Liver (tissue), 9 donors: ENCODE results near the gene LAMA5. TPM values are rescaled to one million over a fixed set of nuclear protein-coding genes. Genes with fewer than 3 reads are reported as not detected.

Experiments used
- DNase-seq: peaks from one replicate; pipeline ENCODE4 v3.0.0-alpha.2; 2017; ENCODE audit warnings: low spot score
- H3K27ac ChIP-seq, 2 donors: one replicate each; pipeline ENCODE4 v1.7.0; 2013; ENCODE audit warnings: inconsistent platforms in 2 of 2, low read length in 2 of 2, control low read depth in 1 of 2, low read depth in 1 of 2, mild to moderate bottlenecking in 1 of 2
- H3K27me3 ChIP-seq, 4 donors: one replicate each; pipeline versions ENCODE4 v1.6.1 to v1.7.0; 2013; ENCODE audit warnings: low read length in 3 of 4, inconsistent platforms in 1 of 4, mild to moderate bottlenecking in 1 of 4, moderate library complexity in 1 of 4; ENCODE audit not compliant: control insufficient read depth in 4 of 4, insufficient read depth in 4 of 4
- H3K36me3 ChIP-seq, 4 donors: one replicate each; pipeline versions ENCODE4 v1.6.1 to v1.7.0; 2013; ENCODE audit warnings: low read length in 3 of 4, mild to moderate bottlenecking in 3 of 4, low read depth in 1 of 4, moderate library complexity in 1 of 4; ENCODE audit not compliant: control insufficient read depth in 4 of 4, insufficient read depth in 3 of 4
- H3K4me1 ChIP-seq, 4 donors: one replicate each; pipeline versions ENCODE4 v1.6.1 to v1.7.0; 2013; ENCODE audit warnings: low read length in 3 of 4, mild to moderate bottlenecking in 3 of 4, moderate library complexity in 1 of 4; ENCODE audit not compliant: control insufficient read depth in 4 of 4, insufficient read depth in 4 of 4
- H3K4me3 ChIP-seq, 3 donors: one replicate each; pipeline versions ENCODE4 v1.6.1 to v1.7.0; 2013; ENCODE audit warnings: low read length in 3 of 3, control low read depth in 1 of 3, low read depth in 1 of 3, mild to moderate bottlenecking in 1 of 3
- H3K9ac ChIP-seq, 2 donors: one replicate each; pipeline ENCODE4 v1.7.0; 2013; ENCODE audit warnings: low read length in 2 of 2, mild to moderate bottlenecking in 2 of 2, moderate library complexity in 2 of 2, control low read depth in 1 of 2, low read depth in 1 of 2
- H3K9me3 ChIP-seq, 4 donors: one replicate each; pipeline versions ENCODE4 v1.6.1 to v1.7.0; 2013; ENCODE audit warnings: low read length in 3 of 4; ENCODE audit not compliant: control insufficient read depth in 4 of 4
- EGR1 ChIP-seq, 2 donors: IDR thresholded peaks; 2 replicates each; pipeline ENCODE4 v1.6.1; 2016 to 2018; ENCODE audit warnings: antibody characterized with exemption in 2 of 2, low read depth in 2 of 2
- FOXA1 ChIP-seq: IDR thresholded peaks from 2 replicates; pipeline ENCODE4 v1.6.1; 2016; ENCODE audit warnings: antibody characterized with exemption
- FOXA2 ChIP-seq: IDR thresholded peaks from 2 replicates; pipeline ENCODE4 v1.6.1; 2016; ENCODE audit warnings: antibody characterized with exemption
- GABPA ChIP-seq, 2 donors: IDR thresholded peaks in 1 of 2; conservative IDR thresholded peaks in 1 of 2; 2 replicates each; pipeline ENCODE4 v1.6.1; 2016; ENCODE audit warnings: antibody characterized with exemption in 2 of 2, mild to moderate bottlenecking in 1 of 2, moderate library complexity in 1 of 2
- HNF4A ChIP-seq, 2 donors: conservative IDR thresholded peaks; 2 replicates each; pipeline ENCODE4 v1.6.1; 2016; ENCODE audit warnings: antibody characterized with exemption in 2 of 2, mild to moderate bottlenecking in 2 of 2
- HNF4G ChIP-seq: IDR thresholded peaks from 2 replicates; pipeline ENCODE4 v1.6.1; 2016; ENCODE audit warnings: antibody characterized with exemption
- JUND ChIP-seq, 2 donors: IDR thresholded peaks; 2 replicates each; pipeline ENCODE4 v1.6.1; 2016; ENCODE audit warnings: antibody characterized with exemption in 2 of 2
- NR2F2 ChIP-seq: IDR thresholded peaks from 2 replicates; pipeline ENCODE4 v1.6.1; 2016; ENCODE audit warnings: antibody characterized with exemption
- RAD21 ChIP-seq, 2 donors: IDR thresholded peaks; 2 replicates each; pipeline ENCODE4 v1.6.1; 2016; ENCODE audit warnings: antibody characterized with exemption in 2 of 2, mild to moderate bottlenecking in 2 of 2
- RXRA ChIP-seq, 2 donors: IDR thresholded peaks; 2 replicates each; pipeline ENCODE4 v1.6.1; 2017 to 2018; ENCODE audit warnings: antibody characterized with exemption in 2 of 2, mild to moderate bottlenecking in 1 of 2
- SP1 ChIP-seq: IDR thresholded peaks from 2 replicates; pipeline ENCODE4 v1.6.1; 2018; ENCODE audit warnings: antibody characterized with exemption, mild to moderate bottlenecking
- TAF1 ChIP-seq: conservative IDR thresholded peaks from 2 replicates; pipeline ENCODE4 v1.6.1; 2016; ENCODE audit warnings: antibody characterized with exemption, mild to moderate bottlenecking
- YY1 ChIP-seq: IDR thresholded peaks from 2 replicates; pipeline ENCODE4 v1.6.1; 2016; ENCODE audit warnings: antibody characterized with exemption, mild to moderate bottlenecking
- WGBS: extraction: QIAGEN DNeasy Blood & Tissue Kit; methylation state at CpG from one replicate; pipeline ENCODE4 v1.1.7; 2013; 5-methylcytosine and 5-hydroxymethylcytosine counted together
- polyA plus RNA-seq, 2 donors: library from polyadenylated mRNA; stranded (reverse) in 1 of 2; unstranded in 1 of 2; fragments of 200-250 nt in 1 of 2; fragments of >200 nt in 1 of 2; fragmentation: Nextera tagmentation in 1 of 2; extraction: Ambion mirVana in 1 of 2; gene quantifications; one replicate each; pipeline versions ENCODE4 v1.2.1 to v1.2.3, GENCODE V29; 2013 to 2015
- total RNA-seq, 2 donors: library from RNA; depleted of rRNA; stranded (reverse); fragments of >200 nt; gene quantifications; one replicate each; pipeline ENCODE4 v1.2.3, GENCODE V29; 2014
- TF ChIP-seq, protein P1 (sequence below): IDR thresholded peaks from 2 replicates; pipeline ENCODE4 v1.6.1; 2016; ENCODE audit warnings: antibody characterized with exemption, mild to moderate bottlenecking
- TF ChIP-seq, protein P2 (sequence below): IDR thresholded peaks from 2 replicates; pipeline ENCODE4 v1.6.1; 2016; ENCODE audit warnings: antibody characterized with exemption
- TF ChIP-seq, protein P3 (sequence below): IDR thresholded peaks from 2 replicates; pipeline ENCODE4 v1.6.1; 2016; ENCODE audit warnings: antibody characterized with exemption
- TF ChIP-seq, protein P4 (sequence below): IDR thresholded peaks from 2 replicates; pipeline ENCODE4 v1.6.1; 2016; ENCODE audit warnings: antibody characterized with exemption
- TF ChIP-seq, protein P5 (sequence below): fragments of 150-350 bp; IDR thresholded peaks from 2 replicates; pipeline ENCODE4 v1.5.1; 2017; ENCODE audit warnings: improper control_type of control experiment, low read depth, low read length; ENCODE audit not compliant: missing input control
- donor health status: healthy.
- donor health status: healthy.
- donor health status: healthy.
- donor health status: healthy.
- donor health status: healthy.

Gene LAMA5
- total and polyA plus RNA-seq, 4 donors = 3.6 to 40.2 (median 13.7) TPM

DNA sequence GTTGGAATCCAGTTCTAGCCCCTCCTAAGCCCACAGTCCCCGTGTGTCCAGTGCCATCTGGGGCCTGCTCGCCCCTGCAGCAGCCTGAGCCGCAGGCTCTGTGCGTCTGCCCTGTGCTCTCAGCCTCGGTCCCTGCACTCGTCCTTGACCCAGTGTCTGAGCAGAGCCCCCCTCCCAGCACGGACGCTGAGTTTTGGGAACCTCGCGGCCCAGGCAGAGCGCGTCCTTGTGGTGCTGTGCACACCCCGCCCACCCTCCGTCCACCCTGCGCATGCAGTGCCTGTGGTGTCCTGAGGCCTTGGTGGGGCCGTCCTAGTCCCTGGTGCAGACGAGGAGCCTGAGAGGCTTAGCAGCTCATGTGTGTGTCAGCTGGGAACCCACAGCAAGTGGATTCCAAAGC is 97.2 kb downstream of the LAMA5 start:
- H3K4me1 ChIP-seq = peaks cover 0 to 6% (median 0%) of the 10 kb centered on the region in 4 donors
- H3K9me3 ChIP-seq = no peaks in the 10 kb centered on the region
- TF ChIP-seq GABPA (IDR thresholded peaks at IDR 0.05 in 1 of 2, conservative IDR thresholded peaks at IDR 0.05 in 1 of 2) (no peak), NR2F2 (no peak), SP1 (no peak), RAD21 (IDR thresholded peaks at IDR 0.05) (no peak), EGR1 (IDR thresholded peaks at IDR 0.05; ENCODE audit: low read depth in 2 of 2) (no peak), FOXA2 (no peak), TAF1 (no peak), FOXA1 (no peak), YY1 (no peak), JUND (IDR thresholded peaks at IDR 0.05) (no peak), HNF4G (no peak), RXRA (IDR thresholded peaks at IDR 0.05) (no peak), HNF4A (conservative IDR thresholded peaks at IDR 0.05) (no peak)
- TF ChIP-seq, protein P1, sequence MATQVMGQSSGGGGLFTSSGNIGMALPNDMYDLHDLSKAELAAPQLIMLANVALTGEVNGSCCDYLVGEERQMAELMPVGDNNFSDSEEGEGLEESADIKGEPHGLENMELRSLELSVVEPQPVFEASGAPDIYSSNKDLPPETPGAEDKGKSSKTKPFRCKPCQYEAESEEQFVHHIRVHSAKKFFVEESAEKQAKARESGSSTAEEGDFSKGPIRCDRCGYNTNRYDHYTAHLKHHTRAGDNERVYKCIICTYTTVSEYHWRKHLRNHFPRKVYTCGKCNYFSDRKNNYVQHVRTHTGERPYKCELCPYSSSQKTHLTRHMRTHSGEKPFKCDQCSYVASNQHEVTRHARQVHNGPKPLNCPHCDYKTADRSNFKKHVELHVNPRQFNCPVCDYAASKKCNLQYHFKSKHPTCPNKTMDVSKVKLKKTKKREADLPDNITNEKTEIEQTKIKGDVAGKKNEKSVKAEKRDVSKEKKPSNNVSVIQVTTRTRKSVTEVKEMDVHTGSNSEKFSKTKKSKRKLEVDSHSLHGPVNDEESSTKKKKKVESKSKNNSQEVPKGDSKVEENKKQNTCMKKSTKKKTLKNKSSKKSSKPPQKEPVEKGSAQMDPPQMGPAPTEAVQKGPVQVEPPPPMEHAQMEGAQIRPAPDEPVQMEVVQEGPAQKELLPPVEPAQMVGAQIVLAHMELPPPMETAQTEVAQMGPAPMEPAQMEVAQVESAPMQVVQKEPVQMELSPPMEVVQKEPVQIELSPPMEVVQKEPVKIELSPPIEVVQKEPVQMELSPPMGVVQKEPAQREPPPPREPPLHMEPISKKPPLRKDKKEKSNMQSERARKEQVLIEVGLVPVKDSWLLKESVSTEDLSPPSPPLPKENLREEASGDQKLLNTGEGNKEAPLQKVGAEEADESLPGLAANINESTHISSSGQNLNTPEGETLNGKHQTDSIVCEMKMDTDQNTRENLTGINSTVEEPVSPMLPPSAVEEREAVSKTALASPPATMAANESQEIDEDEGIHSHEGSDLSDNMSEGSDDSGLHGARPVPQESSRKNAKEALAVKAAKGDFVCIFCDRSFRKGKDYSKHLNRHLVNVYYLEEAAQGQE = no peak
- TF ChIP-seq, protein P2, sequence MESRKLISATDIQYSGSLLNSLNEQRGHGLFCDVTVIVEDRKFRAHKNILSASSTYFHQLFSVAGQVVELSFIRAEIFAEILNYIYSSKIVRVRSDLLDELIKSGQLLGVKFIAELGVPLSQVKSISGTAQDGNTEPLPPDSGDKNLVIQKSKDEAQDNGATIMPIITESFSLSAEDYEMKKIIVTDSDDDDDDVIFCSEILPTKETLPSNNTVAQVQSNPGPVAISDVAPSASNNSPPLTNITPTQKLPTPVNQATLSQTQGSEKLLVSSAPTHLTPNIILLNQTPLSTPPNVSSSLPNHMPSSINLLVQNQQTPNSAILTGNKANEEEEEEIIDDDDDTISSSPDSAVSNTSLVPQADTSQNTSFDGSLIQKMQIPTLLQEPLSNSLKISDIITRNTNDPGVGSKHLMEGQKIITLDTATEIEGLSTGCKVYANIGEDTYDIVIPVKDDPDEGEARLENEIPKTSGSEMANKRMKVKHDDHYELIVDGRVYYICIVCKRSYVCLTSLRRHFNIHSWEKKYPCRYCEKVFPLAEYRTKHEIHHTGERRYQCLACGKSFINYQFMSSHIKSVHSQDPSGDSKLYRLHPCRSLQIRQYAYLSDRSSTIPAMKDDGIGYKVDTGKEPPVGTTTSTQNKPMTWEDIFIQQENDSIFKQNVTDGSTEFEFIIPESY = no peak
- TF ChIP-seq, protein P3, sequence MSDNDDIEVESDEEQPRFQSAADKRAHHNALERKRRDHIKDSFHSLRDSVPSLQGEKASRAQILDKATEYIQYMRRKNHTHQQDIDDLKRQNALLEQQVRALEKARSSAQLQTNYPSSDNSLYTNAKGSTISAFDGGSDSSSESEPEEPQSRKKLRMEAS = no peak
- TF ChIP-seq, protein P4, sequence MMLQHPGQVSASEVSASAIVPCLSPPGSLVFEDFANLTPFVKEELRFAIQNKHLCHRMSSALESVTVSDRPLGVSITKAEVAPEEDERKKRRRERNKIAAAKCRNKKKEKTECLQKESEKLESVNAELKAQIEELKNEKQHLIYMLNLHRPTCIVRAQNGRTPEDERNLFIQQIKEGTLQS = no peak
- H3K27me3 ChIP-seq = no peaks in the 10 kb centered on the region
- no peak for DNase-seq
- 89% methylated on average over 17 of the region's 17 CpGs for WGBS
- no peak overlapping the region for H3K27ac ChIP-seq
- peaks cover 10 to 43% (median 29%) of the 10 kb centered on the region in 4 donors for H3K36me3 ChIP-seq
- no peak overlapping the region for H3K9ac ChIP-seq
- no peak overlapping the region for H3K4me3 ChIP-seq

DNA sequence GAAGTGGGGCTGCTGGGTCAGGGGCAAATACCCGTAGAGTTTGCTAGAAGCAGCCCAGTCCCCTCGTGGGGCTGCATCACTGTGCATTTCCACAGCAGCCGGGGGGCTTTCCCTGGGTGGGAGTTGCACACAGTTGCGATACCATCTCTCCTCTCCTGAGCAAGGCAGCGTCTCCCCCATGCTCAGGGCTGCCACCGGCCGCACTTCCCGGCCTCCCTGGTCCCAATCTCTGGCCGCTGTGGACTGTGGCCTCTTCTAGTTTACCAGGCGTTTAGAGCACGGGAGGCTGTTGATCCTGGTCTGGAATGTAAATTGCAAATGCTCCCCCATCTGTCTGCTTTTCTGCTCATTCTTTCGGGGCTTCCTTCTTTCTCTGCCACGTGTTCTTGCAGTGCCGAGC is 97.7 kb downstream of the LAMA5 start:
- Histone ChIP-seq H3K27ac (no peak overlapping the region), H3K36me3 (peaks cover 10 to 45% (median 30%) of the 10 kb centered on the region in 4 donors), H3K9ac (no peak overlapping the region), H3K9me3 (no peaks in the 10 kb centered on the region), H3K4me1 (peaks cover 0 to 6% (median 0%) of the 10 kb centered on the region in 4 donors), H3K27me3 (no peaks in the 10 kb centered on the region), H3K4me3 (no peak overlapping the region)
- WGBS = 91% methylated on average over 14 of the region's 14 CpGs
- DNase-seq = no peak
- no peak for TF ChIP-seq HNF4G
- TF ChIP-seq, protein P1 = no peak
- no peak for TF ChIP-seq RAD21 (IDR thresholded peaks at IDR 0.05)
- TF ChIP-seq, protein P5, sequence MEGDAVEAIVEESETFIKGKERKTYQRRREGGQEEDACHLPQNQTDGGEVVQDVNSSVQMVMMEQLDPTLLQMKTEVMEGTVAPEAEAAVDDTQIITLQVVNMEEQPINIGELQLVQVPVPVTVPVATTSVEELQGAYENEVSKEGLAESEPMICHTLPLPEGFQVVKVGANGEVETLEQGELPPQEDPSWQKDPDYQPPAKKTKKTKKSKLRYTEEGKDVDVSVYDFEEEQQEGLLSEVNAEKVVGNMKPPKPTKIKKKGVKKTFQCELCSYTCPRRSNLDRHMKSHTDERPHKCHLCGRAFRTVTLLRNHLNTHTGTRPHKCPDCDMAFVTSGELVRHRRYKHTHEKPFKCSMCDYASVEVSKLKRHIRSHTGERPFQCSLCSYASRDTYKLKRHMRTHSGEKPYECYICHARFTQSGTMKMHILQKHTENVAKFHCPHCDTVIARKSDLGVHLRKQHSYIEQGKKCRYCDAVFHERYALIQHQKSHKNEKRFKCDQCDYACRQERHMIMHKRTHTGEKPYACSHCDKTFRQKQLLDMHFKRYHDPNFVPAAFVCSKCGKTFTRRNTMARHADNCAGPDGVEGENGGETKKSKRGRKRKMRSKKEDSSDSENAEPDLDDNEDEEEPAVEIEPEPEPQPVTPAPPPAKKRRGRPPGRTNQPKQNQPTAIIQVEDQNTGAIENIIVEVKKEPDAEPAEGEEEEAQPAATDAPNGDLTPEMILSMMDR = no peak
- TF ChIP-seq HNF4A (conservative IDR thresholded peaks at IDR 0.05) = no peak
- TF ChIP-seq JUND (IDR thresholded peaks at IDR 0.05) = no peak
- TF ChIP-seq FOXA2 = no peak
- TF ChIP-seq RXRA (IDR thresholded peaks at IDR 0.05) = no peak
- no peak for TF ChIP-seq FOXA1
- TF ChIP-seq, protein P3 = no peak
- no peak for TF ChIP-seq GABPA (IDR thresholded peaks at IDR 0.05 in 1 of 2, conservative IDR thresholded peaks at IDR 0.05 in 1 of 2)
- TF ChIP-seq, protein P2 = no peak
- no peak for TF ChIP-seq NR2F2
